NCI-H524 treated with DMSO at 0.1 percent for 48 hours (cell line): Measurements from ENCODE around the gene PDE2A.

Experiments used
- DNase-seq: peaks from one replicate; lab custom pipeline; 2025; lab: John Stamatoyannopoulos, UW

The PDE2A gene

DNA sequence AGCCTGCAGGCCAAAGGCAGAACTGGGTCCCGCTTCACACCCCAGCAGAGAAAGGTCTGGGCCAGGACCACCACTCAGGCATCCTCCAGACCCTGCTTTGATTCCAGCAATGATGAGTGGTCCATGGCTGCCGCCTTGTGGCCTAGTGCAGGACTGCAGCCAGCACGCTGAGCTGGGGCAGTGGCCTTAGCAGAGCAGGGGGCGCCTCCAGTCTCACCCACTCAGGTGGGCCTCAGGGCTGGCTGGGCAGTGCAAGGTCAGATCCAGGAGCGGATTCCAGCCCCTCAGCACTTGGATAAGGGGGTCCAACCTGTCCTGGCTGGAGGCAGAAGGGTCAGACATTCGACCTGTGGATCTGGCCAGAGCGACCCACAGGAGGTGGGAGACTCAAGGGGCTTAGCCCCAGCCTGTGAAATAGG, 9.6 kb upstream of the PDE2A start:
- no peak for DNase-seq

- DNase-seq = no peak
Observed at GRCh38 chr11:72682858-72683243, 8.6 kb upstream of the PDE2A start.

- DNase-seq = no peak
Observed at GRCh38 chr11:72682238-72682857, 8.1 kb upstream of the PDE2A start.

DNA sequence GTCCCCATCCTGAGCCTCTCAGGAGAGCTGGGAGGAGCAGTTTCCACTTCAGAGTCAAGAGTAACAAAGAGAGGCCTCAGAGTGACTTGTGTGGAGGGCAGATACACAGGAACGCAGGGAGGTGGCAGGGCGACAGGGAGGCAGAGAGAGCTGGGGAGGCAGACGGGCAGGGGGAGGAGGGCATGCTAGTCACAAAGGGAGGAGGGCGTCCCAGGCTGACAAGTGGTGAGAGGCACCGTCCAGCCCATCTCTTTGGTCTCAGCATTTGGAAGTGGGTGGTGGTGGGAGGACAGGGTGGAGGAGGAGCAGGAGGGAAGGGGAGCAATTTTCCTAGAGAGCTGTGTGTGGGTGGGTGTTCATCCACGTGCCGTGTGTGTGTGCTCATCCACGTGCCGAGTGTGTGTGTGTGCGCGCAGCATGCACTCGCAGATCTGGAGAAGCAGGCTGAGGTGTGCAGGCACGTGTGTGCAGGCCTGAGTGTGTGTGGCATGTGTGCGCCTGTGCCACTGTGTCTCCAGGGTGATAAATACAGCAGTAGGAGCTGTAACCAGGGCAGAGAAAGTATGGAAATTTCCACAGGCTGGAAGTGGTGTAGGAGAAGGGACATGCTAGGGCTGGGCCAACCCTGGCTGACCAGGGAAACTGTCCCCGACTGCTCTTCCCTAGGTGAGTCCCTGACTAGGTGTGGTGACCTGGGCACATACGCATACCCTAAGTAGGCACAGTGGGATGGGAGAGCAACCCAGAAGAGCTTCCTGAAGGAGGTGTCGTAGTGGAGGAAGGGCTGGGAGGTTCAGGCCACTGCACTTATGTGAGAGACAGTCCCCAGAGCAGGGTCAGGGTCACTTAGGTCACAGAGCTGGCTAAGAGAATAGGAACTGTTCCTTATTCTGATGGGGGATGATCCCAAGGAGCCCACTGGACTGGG, 7.3 kb upstream of the PDE2A start:
- no peak for DNase-seq

DNA sequence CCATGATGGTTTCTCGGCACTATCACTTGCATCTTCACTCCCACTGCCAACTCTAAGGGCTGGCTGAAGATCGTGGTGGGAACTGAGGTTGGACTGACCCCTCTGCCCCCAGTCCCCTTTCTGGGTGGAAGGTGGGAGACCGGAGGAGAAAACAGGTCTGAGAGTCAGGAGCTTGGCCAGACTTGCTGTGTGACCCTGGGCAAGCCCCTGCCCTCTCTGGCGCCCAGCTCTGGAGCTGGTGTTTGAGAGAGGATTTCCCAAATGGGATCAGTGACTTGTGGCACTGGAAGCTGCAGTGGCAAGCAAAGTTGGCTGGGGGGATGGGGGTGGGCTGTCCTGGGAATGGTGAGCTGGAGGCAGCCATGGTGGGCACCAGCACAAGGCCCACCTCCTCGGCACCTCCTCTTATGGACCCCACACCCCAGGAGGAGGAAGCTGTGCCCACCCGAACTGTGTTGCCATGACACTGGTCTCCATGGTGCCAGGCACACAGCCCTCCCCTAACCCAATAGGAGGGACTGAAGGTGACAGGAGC, 6.5 kb upstream of the PDE2A start:
- DNase-seq = no peak

DNA sequence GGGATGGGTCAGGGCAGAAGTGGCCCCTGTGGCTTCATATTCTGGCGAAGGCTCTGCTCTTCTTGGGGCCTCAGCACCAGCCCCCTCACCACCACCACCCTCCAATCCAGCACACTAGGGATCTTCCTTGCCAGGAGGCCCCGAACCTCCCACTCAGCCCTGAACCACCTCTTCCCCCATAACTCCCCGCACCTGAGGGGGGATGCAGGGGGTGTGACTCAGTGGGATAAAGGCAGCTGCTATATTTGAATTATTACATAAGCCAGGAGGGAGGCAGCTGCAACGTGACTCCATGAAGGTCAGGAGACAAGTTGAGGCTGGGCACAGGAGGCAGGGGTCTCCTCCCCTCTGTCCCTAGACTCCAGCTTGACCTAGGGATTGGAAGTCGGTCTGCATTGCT, 5.6 kb upstream of the PDE2A start:
- DNase-seq = no peak

DNA sequence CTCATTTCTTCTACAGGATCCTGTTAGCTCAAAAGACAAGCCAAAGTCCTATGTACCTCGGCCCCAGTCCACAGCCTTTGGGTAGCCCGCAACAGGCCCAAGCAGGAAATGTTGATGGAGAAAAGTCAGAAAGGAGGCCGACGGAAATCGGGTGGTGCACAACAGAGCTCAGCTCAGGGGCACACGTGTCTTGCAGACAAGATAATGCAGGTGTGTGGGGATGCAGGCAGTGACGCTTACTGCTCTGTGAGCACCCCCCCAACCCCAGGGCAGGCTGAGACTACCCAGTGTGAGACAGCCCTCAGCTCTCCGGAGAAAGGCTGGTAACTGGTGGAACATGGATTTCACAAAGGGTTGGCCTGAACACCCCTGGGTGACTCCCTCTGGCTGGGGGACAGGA, 4.3 kb upstream of the PDE2A start:
- no peak for DNase-seq

GRCh38 chr11:72676861-72677341, 2.7 kb upstream of the PDE2A start:
- no peak for DNase-seq

GRCh38 chr11:72675221-72675620, 999 bp upstream of the PDE2A start:
- no peak for DNase-seq

GRCh38 chr11:72673284-72673942, 809 bp downstream of the PDE2A start:
- no peak for DNase-seq

GRCh38 chr11:72672597-72673238, 1.5 kb downstream of the PDE2A start:
- DNase-seq = no peak

- no peak for DNase-seq
Observed at GRCh38 chr11:72671152-72672099, 2.8 kb downstream of the PDE2A start.

DNA sequence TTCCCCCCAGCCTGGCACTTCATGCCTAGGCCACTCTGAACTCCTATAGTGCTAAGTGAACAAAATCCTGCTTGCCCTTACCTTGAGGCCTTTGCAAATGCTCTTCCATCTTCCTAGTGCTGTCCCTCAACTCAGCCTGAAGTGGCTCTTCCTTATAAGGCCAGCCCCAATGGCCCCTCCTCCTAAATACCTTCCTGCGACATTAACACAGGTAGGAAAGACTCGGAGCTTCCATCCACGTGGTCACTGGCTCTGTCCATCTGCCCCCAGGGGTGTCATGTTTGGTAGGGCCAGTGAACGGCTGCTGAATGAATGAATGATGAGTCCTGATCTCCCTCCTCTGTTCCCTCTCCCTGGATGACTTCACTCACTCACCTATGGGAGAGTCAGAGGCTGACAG, 4.2 kb downstream of the PDE2A start:
- no peak for DNase-seq

DNA sequence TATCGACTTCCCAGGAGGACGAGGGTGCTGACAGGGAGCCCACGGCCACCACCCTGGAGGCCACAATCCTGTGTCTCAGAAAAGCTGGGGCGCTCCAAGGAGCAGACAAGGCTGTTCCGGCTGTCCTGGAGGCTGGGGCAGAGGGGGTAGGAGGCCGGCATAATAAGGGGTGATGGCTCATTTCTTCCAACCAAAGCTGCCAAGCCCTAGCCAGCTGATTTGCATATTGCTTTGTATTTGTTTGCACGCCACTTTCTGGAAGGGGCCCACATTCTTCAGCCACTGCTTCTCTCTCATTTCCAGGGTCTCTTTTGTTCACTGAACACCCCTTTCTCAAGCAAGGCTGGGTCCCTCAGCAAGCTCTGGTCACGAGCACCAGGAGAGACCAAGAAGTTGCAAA, 4.7 kb downstream of the PDE2A start:
- DNase-seq = no peak

DNA sequence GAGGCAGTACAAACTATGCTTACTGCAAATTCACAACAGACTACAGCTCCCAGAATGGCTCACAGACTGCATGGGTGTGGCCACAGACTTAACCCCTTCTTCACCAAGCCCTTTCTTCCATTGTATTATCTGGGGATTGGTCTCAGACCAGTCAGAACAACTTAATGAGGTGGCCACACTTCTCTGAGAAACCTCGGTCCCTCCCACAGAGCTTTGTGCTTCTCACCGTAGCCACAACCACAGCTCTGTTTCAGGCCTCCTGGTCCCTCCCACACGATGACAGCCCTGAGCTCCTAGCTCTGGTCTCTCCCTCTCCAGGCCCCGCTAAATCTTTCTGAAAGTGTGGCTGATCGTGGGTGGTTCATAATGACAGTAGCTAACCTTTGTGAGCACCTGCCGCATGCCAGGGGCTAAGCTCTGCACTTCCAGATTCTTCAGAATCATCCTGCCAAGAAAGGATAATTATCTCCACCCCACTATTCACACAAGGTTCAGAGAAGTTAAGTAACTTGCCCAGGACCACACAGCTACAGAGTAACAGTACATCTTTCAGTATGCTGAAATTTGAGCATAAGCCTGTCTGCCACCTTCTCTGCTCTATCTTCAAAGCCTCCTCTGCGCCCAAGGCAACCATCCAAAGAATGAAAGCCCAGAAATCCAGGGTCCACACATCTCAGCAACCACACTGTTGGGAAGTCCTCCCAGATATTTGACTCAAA, 5.4 kb downstream of the PDE2A start:
- no peak for DNase-seq

DNA sequence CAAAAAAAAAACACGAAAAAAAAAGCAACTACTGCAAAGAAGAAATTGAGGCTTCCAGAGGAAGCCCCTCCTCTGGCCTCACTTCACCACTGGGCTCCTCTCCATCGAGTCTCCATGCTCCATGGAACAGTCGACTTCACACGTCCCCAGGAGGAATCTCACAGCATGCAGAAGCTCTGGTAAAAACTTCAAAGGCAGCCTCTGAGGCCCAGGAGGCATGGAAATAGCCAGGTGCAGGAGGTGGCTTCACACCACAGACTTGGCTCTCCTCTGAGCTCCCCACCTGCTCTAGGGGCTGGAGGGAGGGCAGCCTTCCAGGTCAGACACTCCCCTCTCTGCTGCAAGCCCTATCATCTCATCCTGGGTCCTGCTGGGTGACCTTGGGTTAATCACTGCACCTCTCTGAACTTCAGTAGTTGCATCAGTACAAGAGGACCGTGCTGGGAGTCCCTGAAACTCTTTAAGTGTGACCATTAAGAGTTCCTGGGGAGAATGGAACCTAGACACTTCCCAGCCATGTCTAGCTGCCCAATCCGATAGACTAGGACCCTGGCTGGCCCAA, 8.2 kb downstream of the PDE2A start:
- DNase-seq = no peak

GRCh38 chr11:72662036-72662435, 12.2 kb downstream of the PDE2A start:
- no peak for DNase-seq

DNA sequence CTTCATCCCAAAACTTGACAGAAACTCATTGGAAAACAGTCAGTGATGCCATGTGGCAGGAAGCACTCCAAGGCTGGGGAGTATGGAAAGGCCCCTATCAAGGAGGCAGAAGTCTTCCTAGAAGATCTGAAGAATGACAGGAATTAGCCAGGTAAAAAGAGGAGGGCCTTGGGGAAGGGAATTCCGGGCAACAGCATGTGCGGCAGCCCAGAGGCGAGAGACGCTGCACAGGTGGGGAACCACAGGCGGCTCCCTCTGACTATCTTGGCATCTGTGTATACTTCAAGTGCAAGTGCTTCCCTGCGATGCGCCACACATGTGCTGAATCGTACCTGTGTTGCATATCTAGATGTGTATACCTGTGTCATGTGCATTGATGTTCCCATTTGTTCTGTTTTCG, 12.7 kb downstream of the PDE2A start:
- no peak for DNase-seq

- DNase-seq = no peak
Observed at GRCh38 chr11:72658989-72659640, 15.1 kb downstream of the PDE2A start.
